Measurements from ENCODE around the gene AMPD2. TPM values are rescaled to one million over a fixed set of nuclear protein-coding genes. Genes with fewer than 3 reads are reported as not detected.

Gene AMPD2
- total and polyA plus RNA-seq, 2 donors (not counting 3 experiments of a cell fraction or from before 2014, with no cell fraction given) = 69.4 TPM

- H3K79me2 ChIP-seq (ENCODE audit: control insufficient read depth, insufficient read depth, low read length) = peaks cover 59% of the 10 kb centered on the region
- no peak overlapping the region for H3K4me2 ChIP-seq (ENCODE audit: insufficient read depth, low read length)
- BruUV-seq (replicated peaks) = no TSS peak
- no peak overlapping the region for H3K27ac ChIP-seq (ENCODE audit: insufficient read depth, low read depth, low read length)
- DNase-seq (ENCODE audit: low read depth, low spot score) = no peak
- H3K9me3 ChIP-seq (replicated peaks; ENCODE audit: control insufficient read depth, insufficient read depth, low read length) = no peaks in the 10 kb centered on the region
- no peaks in the 10 kb centered on the region for H3K9me1 ChIP-seq (replicated peaks; ENCODE audit: control insufficient read depth, extremely low read depth, insufficient read depth, low read length)
- no peak for FAIRE-seq
- H3K36me3 ChIP-seq (ENCODE audit: control insufficient read depth in 2 of 2, extremely low read depth in 1 of 2, insufficient read depth in 2 of 2, low read length in 2 of 2) = peaks cover 0 to 3% of the 10 kb centered on the region in 2 experiments
- POLR2A ChIA-PET = no interaction called here
- no peaks in the 10 kb centered on the region for H3K27me3 ChIP-seq (ENCODE audit: control insufficient read depth in 2 of 2, insufficient read depth in 2 of 2, low read length in 2 of 2)
- H3K4me1 ChIP-seq (ENCODE audit: control insufficient read depth, extremely low read depth, insufficient read depth, low read length) = peaks cover 14% of the 10 kb centered on the region
- peaks cover 8% of the 10 kb centered on the region for H4K20me1 ChIP-seq (replicated peaks; ENCODE audit: control insufficient read depth, extremely low read depth, insufficient read depth, low read length)
- CTCF ChIA-PET = interaction anchor here (0.7 to 1.4 kb wide), 2 partner anchors 25 to 57 kb away, joined by 3 to 6 read pairs; no protein-coding TSS in a partner anchor
- TF ChIP-seq MYC (IDR thresholded peaks at IDR 0.05; ENCODE audit: low read depth, low read length) (no peak), EZH2 (IDR thresholded peaks at IDR 0.05; ENCODE audit: borderline replicate concordance, low read depth, low read length, severe bottlenecking) (no peak), JUN (IDR thresholded peaks at IDR 0.05; ENCODE audit: borderline replicate concordance, insufficient read depth, insufficient read length, low read depth) (no peak), GATA2 (IDR thresholded peaks at IDR 0.05; ENCODE audit: insufficient read depth, insufficient read length, low read depth, low read length) (no peak), MAX (IDR thresholded peaks at IDR 0.05; ENCODE audit: insufficient read depth, insufficient read length) (no peak), CTCF (IDR thresholded peaks at IDR 0.05; ENCODE audit: extremely low read depth in 1 of 2, insufficient read depth in 1 of 2, low read depth in 1 of 2, low read length in 2 of 2) (no peak), POLR2AphosphoS5 (IDR thresholded peaks at IDR 0.05; ENCODE audit: insufficient read depth, low read depth, low read length) (no peak)
- H2AFZ ChIP-seq (ENCODE audit: low read depth, low read length) = no peak overlapping the region
- no peak overlapping the region for H3K4me3 ChIP-seq (replicated peaks in 1 of 3; ENCODE audit: insufficient read depth in 1 of 3, low read depth in 1 of 3, low read length in 3 of 3)
- H3K9ac ChIP-seq (replicated peaks; ENCODE audit: extremely low read depth, insufficient read depth, low read length) = no peak overlapping the region
- dilution Hi-C loops (cut with MboI; ENCODE audit: extremely low pct_ligation_motif_present, low sequenced_read_pairs) = no loop called here
- intact Hi-C loops (cut with micrococcal nuclease) = no loop called here
Observed at GRCh38 chr1:109573785-109574184, 45.9 kb upstream of the AMPD2 start.
